NCI-H2171 treated with DMSO at 0.1 percent for 48 hours (cell line): ENCODE data around the gene MAPT.
A peak's percentile ranks its signal among the peaks of the same experiment; 100 is the strongest.

Experiments
- DNase-seq: peaks from one replicate; lab custom pipeline; 2025; lab: John Stamatoyannopoulos, UW

The MAPT gene

DNA sequence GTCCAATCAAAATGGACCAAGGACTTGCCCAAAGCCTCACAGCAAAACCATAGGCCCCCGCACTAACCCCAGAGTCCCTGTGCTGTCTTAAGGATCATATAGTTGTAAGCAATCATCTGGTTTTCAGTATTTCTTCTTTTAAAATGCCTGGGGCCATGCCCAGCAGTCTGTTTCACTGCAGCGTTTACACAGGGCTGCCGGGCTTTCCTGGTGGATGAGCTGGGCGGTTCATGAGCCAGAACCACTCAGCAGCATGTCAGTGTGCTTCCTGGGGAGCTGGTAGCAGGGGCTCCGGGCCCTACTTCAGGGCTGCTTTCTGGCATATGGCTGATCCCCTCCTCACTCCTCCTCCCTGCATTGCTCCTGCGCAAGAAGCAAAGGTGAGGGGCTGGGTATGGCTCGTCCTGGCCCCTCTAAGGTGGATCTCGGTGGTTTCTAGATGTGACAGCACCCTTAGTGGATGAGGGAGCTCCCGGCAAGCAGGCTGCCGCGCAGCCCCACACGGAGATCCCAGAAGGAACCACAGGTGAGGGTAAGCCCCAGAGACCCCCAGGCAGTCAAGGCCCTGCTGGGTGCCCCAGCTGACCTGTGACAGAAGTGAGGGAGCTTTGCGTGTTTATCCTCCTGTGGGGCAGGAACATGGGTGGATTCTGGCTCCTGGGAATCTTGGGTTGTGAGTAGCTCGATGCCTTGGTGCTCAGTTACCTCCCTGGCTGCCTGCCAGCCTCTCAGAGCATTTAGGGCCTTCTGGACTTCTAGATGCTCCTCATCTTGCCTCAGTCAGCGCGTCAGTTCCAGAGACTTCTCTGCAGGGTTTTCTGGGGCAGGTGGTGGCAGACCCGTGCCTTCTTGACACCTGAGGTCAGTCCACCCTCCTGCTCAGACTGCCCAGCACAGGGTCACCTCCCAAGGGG, 79.8 kb downstream of the MAPT start:
- peak; percentile 48 for DNase-seq

DNA sequence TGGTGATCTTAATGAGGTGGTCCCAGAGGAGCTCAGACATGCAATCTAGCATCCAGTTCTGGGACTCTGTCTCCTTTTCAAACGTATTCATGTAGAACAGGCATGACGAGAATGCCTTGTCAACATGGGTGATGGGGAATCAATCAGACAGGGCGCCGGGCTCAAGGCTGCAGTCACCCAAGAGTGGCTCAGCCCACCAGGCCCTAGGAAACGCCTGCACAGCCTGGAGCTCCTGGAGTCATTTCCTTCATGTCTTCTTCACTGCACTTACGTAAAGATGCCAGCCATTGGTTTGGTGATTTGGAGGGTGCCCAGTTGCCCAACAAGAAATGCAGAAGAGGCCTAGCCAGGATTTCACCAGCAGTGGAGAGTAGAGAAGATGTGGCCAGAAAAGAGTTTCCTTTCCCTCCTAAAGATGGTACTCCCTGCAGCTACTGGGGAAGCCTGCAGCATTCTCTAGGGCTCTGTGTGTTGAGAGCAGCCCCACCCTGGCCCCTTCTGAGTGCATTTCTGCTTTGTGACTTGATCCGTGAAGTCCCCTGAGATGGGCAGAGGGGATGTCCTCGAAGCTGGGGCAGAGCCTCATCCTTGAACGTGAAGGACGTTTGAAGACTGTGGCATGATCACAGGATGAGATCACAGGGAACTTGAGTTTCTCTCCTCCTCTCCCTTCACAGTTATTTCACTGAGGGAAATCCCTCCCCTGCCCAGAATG, 80.7 kb downstream of the MAPT start:
- DNase-seq: no peak

DNA sequence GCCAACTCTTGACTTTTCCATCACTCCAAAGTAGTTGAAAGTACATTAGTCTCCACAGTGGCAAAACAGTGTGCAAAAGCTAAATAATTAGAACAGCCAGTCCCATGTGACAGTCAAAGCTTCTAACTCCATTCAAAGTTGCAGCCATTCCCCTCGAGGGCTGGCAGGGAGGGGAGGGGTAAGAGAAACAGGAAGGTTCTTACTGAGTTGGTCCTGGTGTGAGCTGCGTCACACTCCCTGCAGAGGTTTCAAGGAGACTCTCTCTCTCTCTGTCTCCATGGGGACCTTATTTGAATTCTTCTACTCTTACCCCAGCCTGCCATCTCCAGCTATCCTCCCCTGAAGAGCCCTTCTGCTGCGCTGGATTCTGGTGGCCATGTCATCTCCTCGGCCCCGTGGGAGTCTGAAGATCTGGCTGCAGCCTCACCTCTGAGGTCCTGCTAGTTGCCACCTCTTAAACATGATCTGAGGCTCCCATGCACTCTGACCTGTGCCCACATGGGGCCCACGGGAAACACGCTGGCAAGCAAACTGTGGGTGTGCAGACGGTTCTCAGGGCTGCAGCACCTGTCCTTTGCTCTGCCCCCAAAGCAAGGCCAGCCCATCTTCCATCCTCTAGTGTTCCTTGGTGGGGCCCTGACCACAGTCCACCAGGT, 81.4 kb downstream of the MAPT start:
- DNase-seq: no peak

DNA sequence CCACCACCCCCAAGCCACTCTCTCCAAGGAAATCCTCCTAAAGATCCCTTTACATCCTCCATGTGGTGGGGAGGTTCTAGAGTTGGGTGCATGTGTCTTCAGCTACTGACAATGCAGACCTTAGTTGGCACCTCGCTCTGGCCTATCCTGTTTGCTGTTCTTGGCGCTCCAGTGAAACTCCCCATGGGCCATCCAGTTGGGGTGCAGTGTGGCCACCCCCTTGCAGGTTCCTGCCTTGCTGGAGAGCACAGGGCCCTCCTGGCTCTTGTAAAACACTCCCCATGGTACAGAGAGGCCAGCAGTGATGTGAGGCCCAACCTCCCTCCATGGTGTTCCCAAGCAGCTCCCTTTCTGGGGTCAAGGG, 82.0 kb downstream of the MAPT start:
- DNase-seq: no peak

DNA sequence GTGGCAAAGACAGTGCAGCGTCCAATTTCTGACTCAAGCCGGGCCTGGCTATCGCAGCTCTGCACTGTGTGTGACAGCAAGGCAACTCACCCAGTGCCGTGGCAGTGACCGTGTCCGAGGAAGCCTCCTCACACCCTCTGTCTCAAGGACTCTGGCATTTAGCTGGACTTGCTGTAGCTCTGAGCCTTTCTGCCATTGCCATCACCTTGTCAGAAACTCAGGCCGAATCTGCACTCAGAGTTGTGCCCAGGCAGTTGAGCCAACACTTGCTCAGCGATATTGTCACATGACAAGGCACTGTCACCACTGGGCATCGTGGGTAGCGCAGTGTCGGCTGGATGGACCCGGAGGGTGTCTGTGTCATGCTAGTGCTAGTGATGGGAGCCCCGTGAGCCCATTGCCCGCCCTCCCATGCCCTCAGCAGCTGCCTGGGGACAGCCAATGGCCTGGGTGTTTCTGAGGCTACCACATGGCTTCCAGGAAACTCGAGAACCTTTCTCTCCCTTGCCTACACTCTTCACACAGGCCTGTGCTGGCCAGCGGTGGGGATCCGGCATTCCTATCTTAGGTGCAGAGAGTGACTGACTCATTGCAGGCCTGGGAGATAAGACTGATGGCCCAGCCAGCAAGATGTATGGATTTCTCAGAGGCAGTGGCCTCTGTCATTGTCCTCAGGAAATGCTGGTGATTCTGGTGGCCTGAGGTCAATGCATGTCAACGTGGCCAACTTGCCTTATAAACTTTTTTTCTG, 82.6 kb downstream of the MAPT start:
- DNase-seq: no peak

DNA sequence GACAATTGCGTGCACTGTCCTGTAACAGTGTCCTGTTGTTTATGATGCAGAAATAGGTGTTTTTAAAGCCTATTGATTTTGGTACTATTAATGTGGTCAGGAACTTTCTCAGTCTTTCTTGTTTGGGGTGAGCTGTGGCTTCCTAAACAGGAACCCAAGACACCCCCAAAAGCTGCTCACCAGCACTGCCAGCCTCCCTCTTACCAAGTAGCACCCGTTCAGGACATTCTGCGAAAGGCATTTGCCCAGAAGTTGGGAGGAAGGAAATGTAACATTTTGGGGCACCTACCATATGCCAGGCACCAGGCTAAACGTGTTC, 83.1 kb downstream of the MAPT start:
- DNase-seq: no peak

DNA sequence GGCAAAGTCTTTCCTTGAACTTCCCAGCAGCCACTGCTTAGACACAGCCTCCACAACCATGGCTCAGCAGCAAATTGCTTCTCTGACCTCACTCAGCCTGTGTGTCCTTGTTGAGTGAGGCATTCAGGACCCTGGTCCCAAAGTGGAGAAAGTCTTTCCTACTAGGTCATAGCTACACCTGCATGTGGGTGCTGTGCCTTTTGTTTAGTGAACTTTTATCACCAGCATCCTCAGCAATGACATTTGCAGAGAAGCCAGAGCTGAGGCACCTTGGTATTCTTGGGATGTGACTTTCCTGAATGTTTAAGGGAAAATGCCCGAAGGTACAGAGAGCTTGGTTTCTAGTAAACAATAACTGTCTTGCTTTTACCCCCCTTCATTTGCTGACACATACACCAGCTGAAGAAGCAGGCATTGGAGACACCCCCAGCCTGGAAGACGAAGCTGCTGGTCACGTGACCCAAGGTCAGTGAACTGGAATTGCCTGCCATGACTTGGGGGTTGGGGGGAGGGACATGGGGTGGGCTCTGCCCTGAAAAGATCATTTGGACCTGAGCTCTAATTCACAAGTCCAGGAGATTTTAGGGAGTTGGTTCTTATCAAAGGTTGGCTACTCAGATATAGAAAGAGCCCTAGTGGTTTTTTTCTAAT, 83.7 kb downstream of the MAPT start:
- DNase-seq: no peak

DNA sequence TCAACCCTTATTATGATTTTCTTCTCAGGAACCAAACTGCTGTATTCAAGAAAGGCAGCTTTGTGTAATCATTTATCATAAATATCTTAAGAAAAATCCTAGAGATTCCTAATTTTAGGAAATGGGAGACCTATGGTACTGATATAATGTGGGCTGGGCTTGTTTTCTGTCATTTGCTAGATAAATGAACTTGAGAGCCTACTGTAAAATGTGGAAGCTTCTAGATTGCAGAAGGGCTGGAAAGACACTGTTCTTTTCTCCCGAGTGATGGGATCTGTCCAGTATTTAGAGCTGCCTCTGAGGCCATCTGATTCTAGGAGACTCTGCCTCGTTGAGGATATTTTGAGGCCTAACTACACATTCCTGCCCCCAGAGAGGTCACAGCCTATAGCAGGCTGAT, 84.8 kb downstream of the MAPT start:
- no peak for DNase-seq

DNA sequence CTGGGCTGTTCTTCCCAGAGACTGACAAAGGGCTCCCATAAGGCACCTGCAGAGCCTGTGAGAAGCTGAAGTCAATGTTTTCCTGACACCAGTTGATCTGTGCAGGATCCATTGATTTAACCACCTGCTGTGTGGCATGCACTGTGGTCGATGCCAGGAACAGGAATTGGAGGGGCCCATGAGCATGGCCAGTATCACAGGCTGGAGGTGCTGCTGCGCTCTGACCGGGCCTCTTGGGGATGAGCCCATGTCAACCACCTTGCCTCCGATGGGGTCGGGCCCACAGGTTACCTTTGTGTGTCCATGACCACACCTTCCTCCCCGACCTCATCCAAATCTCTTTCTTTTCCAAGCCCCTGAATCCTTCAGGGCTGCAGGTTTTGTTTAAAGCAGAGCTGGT, 86.5 kb downstream of the MAPT start:
- no peak for DNase-seq

DNA sequence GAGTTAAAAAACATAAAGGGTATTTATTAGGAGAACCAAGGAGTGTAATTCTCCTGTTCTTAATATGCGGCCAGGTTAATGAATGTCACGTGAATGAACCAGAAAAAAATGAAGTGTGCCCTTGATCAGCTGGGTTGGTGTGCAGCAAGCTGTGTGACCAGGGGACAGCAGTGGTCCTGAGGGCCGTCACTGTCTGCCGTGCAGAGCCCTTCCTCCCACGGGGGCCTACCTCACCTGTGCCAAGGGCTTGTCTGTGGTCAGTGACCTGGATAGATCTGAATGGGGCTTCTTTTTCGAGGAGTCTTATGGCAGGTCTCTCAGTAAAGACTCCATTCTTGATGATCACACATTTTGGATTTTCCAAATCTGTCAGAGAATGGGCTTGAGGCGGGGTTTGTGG, 87.0 kb downstream of the MAPT start:
- no peak for DNase-seq

DNA sequence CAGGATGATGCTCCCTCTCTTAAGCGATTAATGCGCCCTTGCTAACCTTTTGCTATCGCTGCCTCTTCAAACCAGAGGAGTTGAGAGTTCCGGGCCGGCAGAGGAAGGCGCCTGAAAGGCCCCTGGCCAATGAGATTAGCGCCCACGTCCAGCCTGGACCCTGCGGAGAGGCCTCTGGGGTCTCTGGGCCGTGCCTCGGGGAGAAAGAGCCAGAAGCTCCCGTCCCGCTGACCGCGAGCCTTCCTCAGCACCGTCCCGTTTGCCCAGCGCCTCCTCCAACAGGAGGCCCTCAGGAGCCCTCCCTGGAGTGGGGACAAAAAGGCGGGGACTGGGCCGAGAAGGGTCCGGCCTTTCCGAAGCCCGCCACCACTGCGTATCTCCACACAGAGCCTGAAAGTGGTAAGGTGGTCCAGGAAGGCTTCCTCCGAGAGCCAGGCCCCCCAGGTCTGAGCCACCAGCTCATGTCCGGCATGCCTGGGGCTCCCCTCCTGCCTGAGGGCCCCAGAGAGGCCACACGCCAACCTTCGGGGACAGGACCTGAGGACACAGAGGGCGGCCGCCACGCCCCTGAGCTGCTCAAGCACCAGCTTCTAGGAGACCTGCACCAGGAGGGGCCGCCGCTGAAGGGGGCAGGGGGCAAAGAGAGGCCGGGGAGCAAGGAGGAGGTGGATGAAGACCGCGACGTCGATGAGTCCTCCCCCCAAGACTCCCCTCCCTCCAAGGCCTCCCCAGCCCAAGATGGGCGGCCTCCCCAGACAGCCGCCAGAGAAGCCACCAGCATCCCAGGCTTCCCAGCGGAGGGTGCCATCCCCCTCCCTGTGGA, 88.6 kb downstream of the MAPT start:
- no peak for DNase-seq

DNA sequence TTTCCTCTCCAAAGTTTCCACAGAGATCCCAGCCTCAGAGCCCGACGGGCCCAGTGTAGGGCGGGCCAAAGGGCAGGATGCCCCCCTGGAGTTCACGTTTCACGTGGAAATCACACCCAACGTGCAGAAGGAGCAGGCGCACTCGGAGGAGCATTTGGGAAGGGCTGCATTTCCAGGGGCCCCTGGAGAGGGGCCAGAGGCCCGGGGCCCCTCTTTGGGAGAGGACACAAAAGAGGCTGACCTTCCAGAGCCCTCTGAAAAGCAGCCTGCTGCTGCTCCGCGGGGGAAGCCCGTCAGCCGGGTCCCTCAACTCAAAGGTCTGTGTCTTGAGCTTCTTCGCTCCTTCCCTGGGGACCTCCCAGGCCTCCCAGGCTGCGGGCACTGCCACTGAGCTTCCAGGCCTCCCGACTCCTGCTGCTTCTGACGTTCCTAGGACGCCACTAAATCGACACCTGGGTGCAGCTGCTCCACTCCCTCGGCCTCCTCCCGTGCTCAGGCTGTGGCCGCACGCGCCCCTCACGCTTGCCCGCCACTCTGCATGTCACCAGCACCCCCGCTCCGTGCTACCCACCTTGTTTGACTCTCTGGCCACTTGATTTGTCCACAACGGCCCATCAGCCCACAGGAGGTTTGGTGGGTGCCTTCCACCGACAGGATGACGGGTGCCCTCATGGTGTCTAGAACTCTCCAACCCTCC, 89.4 kb downstream of the MAPT start:
- DNase-seq: no peak

DNA sequence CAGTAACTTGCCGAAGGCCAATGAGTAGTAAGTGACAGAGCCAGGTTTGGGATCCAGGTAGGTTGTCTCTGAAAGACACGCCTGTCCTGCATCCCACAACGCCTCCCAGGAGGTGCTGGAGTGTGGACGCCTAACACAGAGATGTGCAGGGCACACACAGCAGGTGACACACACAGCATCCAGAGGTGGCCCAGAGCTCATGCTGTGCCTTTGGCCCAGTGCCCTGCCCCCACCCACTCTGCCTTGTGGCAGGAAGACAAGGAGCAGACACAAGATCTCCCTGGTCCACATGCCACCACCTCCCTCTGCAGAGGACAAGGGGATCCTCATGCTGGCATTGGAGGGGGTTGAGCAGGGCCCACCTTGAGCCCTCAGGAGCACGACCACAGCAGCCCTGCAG, 90.0 kb downstream of the MAPT start:
- DNase-seq: no peak

DNA sequence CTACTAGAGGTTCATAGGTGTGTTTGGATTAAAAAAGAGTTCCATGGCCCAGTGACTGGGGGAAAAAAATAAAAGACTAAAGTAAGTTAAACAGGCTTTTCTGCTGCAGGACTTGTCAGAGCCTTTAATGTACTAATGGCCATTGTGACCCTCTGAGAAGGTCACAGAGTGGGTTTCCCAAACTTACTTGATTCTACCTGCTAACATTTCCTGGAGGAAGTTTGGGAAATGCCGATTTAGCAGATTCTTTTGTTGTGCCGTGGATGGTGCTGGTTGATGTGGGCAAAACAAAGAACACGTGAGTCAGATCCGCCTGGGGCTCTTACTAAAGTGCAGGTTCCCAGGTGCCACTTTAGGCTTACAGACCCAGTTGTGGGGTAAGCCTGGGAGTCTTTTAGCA, 91.1 kb downstream of the MAPT start:
- DNase-seq: no peak

DNA sequence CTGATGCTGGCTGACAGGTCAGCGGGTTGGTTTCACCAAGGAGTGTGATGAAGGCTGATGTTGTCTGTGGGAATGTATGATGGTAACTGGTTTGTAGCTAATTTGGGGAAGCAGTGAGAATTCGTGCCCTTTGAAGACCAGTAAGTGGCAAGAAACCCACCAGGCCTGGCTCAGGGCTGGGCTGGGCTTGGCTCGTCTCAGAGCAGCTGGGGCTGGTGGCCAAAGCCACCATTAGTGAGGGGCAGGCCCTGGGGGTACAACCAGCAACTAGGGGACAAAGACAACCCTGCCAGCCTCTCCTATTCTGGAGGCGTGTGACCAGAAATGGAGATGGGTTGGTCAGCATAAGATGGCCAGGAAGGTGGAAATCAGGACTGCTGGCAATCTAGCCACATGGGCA, 91.7 kb downstream of the MAPT start:
- DNase-seq: no peak

DNA sequence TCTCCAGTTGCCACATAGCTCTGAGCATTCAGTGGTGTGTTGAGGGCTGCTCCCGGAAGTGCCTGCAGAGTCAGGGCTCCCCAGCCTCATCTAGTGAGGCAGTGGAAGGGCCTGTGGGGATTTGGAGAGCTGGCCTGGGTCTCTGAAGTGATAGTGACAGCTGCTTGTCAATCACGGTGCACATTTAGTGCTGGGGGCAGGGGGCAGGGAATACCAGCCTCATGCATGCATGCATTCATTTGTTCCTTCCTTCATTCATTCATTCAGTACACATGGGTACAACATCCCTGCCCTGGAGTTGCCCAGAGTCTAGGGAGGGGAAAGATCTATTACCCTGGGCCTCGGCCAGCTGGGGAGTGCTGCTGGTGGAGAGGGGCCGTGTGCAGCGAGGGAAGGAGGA, 93.4 kb downstream of the MAPT start:
- no peak for DNase-seq

DNA sequence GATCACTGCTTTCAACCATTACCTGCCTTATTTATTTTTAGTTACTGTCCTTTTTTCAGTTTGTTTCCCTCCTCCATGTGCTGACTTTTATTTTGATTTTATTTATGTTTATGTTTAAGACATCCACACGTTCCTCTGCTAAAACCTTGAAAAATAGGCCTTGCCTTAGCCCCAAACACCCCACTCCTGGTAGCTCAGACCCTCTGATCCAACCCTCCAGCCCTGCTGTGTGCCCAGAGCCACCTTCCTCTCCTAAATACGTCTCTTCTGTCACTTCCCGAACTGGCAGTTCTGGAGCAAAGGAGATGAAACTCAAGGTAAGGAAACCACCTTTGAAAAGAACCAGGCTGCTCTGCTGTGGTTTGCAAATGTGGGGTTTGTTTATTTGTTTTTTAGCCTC, 95.4 kb downstream of the MAPT start:
- no peak for DNase-seq

DNA sequence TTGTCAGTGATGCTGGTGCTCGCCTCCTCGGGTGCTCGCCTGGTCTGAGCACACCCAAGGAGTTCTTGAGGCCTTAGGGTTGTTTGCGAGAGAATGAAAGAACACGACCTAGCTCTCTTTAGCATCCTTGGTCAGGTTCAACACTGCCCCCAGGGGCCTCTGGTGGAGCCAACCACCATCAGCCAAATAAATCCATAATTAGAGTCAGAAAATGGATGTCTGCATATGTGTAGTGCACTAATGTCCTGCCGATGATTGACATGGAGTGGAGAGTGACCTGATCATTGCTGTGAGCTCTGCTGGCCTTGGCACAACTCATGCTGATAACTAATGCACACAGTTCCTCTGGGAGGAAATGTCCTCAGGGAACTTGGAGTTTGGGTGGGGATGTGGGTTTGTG, 96.5 kb downstream of the MAPT start:
- DNase-seq: no peak

DNA sequence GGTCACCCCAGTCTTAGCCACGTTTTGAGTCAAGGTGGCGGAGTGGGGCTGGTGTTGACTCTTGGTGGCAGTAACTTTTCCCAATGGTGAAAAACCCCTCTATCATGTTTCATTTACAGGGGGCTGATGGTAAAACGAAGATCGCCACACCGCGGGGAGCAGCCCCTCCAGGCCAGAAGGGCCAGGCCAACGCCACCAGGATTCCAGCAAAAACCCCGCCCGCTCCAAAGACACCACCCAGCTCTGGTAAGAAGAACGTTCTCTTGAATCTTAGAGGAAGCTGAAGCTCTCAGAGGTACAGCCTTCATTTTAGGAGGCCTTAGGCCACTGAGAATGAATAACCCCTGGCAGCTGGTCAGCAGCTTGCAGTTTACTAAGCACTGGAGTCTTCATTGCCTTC, 97.0 kb downstream of the MAPT start:
- no peak for DNase-seq

DNA sequence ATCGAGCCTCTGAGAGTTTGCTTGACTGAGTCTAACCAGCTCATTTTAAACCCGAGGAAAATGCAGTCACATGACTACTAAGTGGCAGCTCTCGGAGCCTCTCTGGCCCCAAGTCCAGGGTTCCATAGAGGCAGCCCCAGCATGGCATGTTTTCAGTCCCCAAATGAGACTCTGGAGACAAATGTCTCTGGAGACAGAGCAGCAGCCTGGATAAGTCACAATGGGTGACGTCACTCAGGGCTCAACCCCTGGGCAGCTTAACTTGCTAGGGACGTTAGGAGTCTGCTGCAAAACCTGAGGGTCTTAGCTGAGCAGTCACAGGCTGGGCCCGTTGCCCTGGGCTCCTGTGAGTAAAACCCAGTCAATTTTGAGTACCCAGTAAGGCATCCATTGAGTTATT, 97.8 kb downstream of the MAPT start:
- no peak for DNase-seq

DNA sequence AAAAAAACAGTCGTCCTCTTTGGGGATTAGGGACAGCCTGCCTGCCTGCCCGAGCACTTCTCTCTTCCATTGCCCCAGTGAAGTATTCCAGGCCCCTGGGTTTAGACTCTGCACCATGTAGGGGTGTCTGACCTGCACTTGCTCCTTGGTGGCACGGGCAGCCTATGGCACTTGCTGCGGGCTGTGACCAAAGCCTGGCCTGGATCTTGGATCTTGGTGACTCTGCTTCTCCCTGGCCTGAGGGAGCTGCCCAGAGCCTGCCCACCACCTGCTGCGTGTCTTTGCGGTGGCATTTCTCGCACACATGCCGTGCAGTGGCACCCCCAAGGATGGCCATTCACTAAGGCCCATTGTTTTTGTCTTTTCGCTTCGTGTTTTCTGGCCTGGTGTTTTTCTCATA, 98.5 kb downstream of the MAPT start:
- no peak for DNase-seq
